Measurements from ENCODE around the gene SLC7A7. TPM values are rescaled to one million over a fixed set of nuclear protein-coding genes. Genes with fewer than 3 reads are reported as not detected.
A peak's percentile ranks its signal among the peaks of the same experiment; 100 is the strongest.
"Not testable (repeated sequence)": the region's sequence is repeated elsewhere in the genome, so short reads cannot be mapped to it uniquely, and the experiment has no call there.

SLC7A7 gene
- total and polyA plus RNA-seq, 2 donors (not counting 1 experiment from before 2014, with no cell fraction given): 6.3 to 9.5 TPM

DNA sequence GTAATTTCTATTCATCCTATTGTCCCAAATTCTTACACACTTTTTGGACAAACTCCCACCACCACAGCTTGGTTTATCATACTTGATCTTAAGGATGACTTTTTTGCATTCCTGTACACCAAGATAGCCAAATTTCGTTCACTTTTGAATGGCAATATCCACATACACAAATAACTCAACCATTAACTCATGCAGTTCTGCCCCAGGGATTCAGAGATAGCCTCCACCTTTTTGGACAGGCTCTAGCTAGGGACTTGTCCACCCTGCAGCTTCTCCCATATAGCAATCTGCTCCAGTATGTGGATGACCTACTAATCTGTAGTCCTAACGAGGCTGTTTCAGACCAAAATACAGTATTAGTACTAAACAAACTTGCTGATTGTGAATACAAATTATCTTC, 81.4 kb downstream of the SLC7A7 start:
- Histone ChIP-seq H3K4me2 (ENCODE audit: extremely low read depth, insufficient read depth, low read length) (no peak overlapping the region), H3K36me3 (ENCODE audit: control insufficient read depth, insufficient read depth, low read length) (no peaks in the 10 kb centered on the region), H3K4me3 (replicated peaks in 1 of 4; ENCODE audit: control extremely low read depth in 1 of 4, insufficient read depth in 1 of 4, low read depth in 3 of 4, low read length in 4 of 4) (no peak overlapping the region), H2AFZ (ENCODE audit: low read length) (no peak overlapping the region), H4K20me1 (ENCODE audit: control insufficient read depth, extremely low read depth, insufficient read depth, low read length) (no peaks in the 10 kb centered on the region), H3K9ac (ENCODE audit: insufficient read depth, low read length) (no peak overlapping the region), H3K9me3 (ENCODE audit: control insufficient read depth, insufficient read depth, low read depth, low read length) (no peaks in the 10 kb centered on the region), H3K79me2 (ENCODE audit: control insufficient read depth, insufficient read depth, low read length) (no peaks in the 10 kb centered on the region), H3K27ac (ENCODE audit: insufficient read depth, low read length) (no peak overlapping the region), H3K4me1 (ENCODE audit: control insufficient read depth, extremely low read depth, insufficient read depth, low read length) (no peaks in the 10 kb centered on the region), H3K27me3 (ENCODE audit: control insufficient read depth, insufficient read depth, low read length) (no peaks in the 10 kb centered on the region)
- TF ChIP-seq, protein P1, sequence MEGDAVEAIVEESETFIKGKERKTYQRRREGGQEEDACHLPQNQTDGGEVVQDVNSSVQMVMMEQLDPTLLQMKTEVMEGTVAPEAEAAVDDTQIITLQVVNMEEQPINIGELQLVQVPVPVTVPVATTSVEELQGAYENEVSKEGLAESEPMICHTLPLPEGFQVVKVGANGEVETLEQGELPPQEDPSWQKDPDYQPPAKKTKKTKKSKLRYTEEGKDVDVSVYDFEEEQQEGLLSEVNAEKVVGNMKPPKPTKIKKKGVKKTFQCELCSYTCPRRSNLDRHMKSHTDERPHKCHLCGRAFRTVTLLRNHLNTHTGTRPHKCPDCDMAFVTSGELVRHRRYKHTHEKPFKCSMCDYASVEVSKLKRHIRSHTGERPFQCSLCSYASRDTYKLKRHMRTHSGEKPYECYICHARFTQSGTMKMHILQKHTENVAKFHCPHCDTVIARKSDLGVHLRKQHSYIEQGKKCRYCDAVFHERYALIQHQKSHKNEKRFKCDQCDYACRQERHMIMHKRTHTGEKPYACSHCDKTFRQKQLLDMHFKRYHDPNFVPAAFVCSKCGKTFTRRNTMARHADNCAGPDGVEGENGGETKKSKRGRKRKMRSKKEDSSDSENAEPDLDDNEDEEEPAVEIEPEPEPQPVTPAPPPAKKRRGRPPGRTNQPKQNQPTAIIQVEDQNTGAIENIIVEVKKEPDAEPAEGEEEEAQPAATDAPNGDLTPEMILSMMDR (conservative IDR thresholded peaks at IDR 0.05 in 1 of 2, IDR thresholded peaks at IDR 0.05 in 1 of 2; ENCODE audit: low read depth in 1 of 2, low read length in 2 of 2): no peak
- TF ChIP-seq EZH2 (IDR thresholded peaks at IDR 0.05; ENCODE audit: low read length, missing control alignments): no peak
- peak in 1 of 2 donors; percentile 9 for DNase-seq (ENCODE audit: low read depth in 2 of 2)

DNA sequence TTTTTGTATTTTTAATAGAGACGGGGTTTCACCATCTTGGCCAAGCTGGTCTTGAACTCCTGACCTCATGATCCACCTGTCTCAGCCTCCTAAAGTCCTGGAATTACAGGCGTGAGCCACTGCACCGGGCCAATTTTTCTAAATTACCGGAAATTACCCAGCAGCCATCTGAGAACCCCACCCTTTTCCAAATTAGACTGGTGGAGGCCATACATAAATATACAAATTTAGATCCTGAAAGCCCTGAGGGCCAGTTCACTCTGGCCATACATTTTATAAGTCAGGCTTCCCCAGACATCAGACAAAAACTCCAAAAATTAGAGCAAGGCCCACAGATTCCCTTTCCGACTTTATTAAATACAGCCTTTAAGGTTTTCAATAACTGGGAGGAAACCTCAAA, 83.2 kb downstream of the SLC7A7 start:
- H3K79me2 ChIP-seq (ENCODE audit: control insufficient read depth, insufficient read depth, low read length); H3K9me3 ChIP-seq (ENCODE audit: control insufficient read depth, insufficient read depth, low read depth, low read length); DNase-seq (ENCODE audit: low read depth in 2 of 2); H3K27me3 ChIP-seq (ENCODE audit: control insufficient read depth, insufficient read depth, low read length); H2AFZ ChIP-seq (ENCODE audit: low read length); H3K27ac ChIP-seq (ENCODE audit: insufficient read depth, low read length); H3K9ac ChIP-seq (ENCODE audit: insufficient read depth, low read length); H3K4me2 ChIP-seq (ENCODE audit: extremely low read depth, insufficient read depth, low read length); H3K4me1 ChIP-seq (ENCODE audit: control insufficient read depth, extremely low read depth, insufficient read depth, low read length); H3K4me3 ChIP-seq (replicated peaks in 1 of 4; ENCODE audit: control extremely low read depth in 1 of 4, insufficient read depth in 1 of 4, low read depth in 3 of 4, low read length in 4 of 4); H4K20me1 ChIP-seq (ENCODE audit: control insufficient read depth, extremely low read depth, insufficient read depth, low read length); H3K36me3 ChIP-seq (ENCODE audit: control insufficient read depth, insufficient read depth, low read length): not testable (repeated sequence)

GRCh38 chr14:22726012-22726411, 89.2 kb downstream of the SLC7A7 start:
- no peaks in the 10 kb centered on the region for H3K79me2 ChIP-seq (ENCODE audit: control insufficient read depth, insufficient read depth, low read length)
- H3K27me3 ChIP-seq (ENCODE audit: control insufficient read depth, insufficient read depth, low read length): no peaks in the 10 kb centered on the region
- H3K36me3 ChIP-seq (ENCODE audit: control insufficient read depth, insufficient read depth, low read length): no peaks in the 10 kb centered on the region
- no peak overlapping the region for H3K9ac ChIP-seq (ENCODE audit: insufficient read depth, low read length)
- no peak overlapping the region for H3K27ac ChIP-seq (ENCODE audit: insufficient read depth, low read length)
- no peaks in the 10 kb centered on the region for H3K9me3 ChIP-seq (ENCODE audit: control insufficient read depth, insufficient read depth, low read depth, low read length)
- no peak overlapping the region for H3K4me2 ChIP-seq (ENCODE audit: extremely low read depth, insufficient read depth, low read length)
- no peak for DNase-seq (ENCODE audit: low read depth in 2 of 2)
- no peak for TF ChIP-seq EZH2 (IDR thresholded peaks at IDR 0.05; ENCODE audit: low read length, missing control alignments)
- TF ChIP-seq, protein P1 (conservative IDR thresholded peaks at IDR 0.05 in 1 of 2, IDR thresholded peaks at IDR 0.05 in 1 of 2; ENCODE audit: low read depth in 1 of 2, low read length in 2 of 2): no peak
- no peaks in the 10 kb centered on the region for H3K4me1 ChIP-seq (ENCODE audit: control insufficient read depth, extremely low read depth, insufficient read depth, low read length)
- no peak overlapping the region for H2AFZ ChIP-seq (ENCODE audit: low read length)
- no peaks in the 10 kb centered on the region for H4K20me1 ChIP-seq (ENCODE audit: control insufficient read depth, extremely low read depth, insufficient read depth, low read length)
- no peak overlapping the region for H3K4me3 ChIP-seq (replicated peaks in 1 of 4; ENCODE audit: control extremely low read depth in 1 of 4, insufficient read depth in 1 of 4, low read depth in 3 of 4, low read length in 4 of 4)

- H3K4me1 ChIP-seq (ENCODE audit: control insufficient read depth, extremely low read depth, insufficient read depth, low read length); H2AFZ ChIP-seq (ENCODE audit: low read length); DNase-seq (ENCODE audit: low read depth in 2 of 2); H3K9ac ChIP-seq (ENCODE audit: insufficient read depth, low read length); H3K36me3 ChIP-seq (ENCODE audit: control insufficient read depth, insufficient read depth, low read length); H3K79me2 ChIP-seq (ENCODE audit: control insufficient read depth, insufficient read depth, low read length); H3K4me3 ChIP-seq (replicated peaks in 1 of 4; ENCODE audit: control extremely low read depth in 1 of 4, insufficient read depth in 1 of 4, low read depth in 3 of 4, low read length in 4 of 4); H4K20me1 ChIP-seq (ENCODE audit: control insufficient read depth, extremely low read depth, insufficient read depth, low read length); H3K9me3 ChIP-seq (ENCODE audit: control insufficient read depth, insufficient read depth, low read depth, low read length); H3K4me2 ChIP-seq (ENCODE audit: extremely low read depth, insufficient read depth, low read length); H3K27me3 ChIP-seq (ENCODE audit: control insufficient read depth, insufficient read depth, low read length); H3K27ac ChIP-seq (ENCODE audit: insufficient read depth, low read length): not testable (repeated sequence)
Observed at GRCh38 chr14:22725374-22725773, 89.9 kb downstream of the SLC7A7 start.

- not testable (repeated sequence) for H2AFZ ChIP-seq (ENCODE audit: low read length); H3K27me3 ChIP-seq (ENCODE audit: control insufficient read depth, insufficient read depth, low read length); DNase-seq (ENCODE audit: low read depth in 2 of 2)
Observed at GRCh38 chr14:22724847-22725246, 90.4 kb downstream of the SLC7A7 start.

More at GRCh38 chr14:22724847-22725246, 90.4 kb downstream of the SLC7A7 start:
- not testable (repeated sequence) for H3K27ac ChIP-seq (ENCODE audit: insufficient read depth, low read length); H3K9ac ChIP-seq (ENCODE audit: insufficient read depth, low read length); H3K36me3 ChIP-seq (ENCODE audit: control insufficient read depth, insufficient read depth, low read length); H3K79me2 ChIP-seq (ENCODE audit: control insufficient read depth, insufficient read depth, low read length); H3K4me1 ChIP-seq (ENCODE audit: control insufficient read depth, extremely low read depth, insufficient read depth, low read length); H3K4me2 ChIP-seq (ENCODE audit: extremely low read depth, insufficient read depth, low read length); H3K9me3 ChIP-seq (ENCODE audit: control insufficient read depth, insufficient read depth, low read depth, low read length); H4K20me1 ChIP-seq (ENCODE audit: control insufficient read depth, extremely low read depth, insufficient read depth, low read length); H3K4me3 ChIP-seq (replicated peaks in 1 of 4; ENCODE audit: control extremely low read depth in 1 of 4, insufficient read depth in 1 of 4, low read depth in 3 of 4, low read length in 4 of 4)

Data from fibroblast of lung (primary cell).